Testis (tissue), 2 donors: Measurements from ENCODE around the gene APOBEC3A.

ENCODE experiments used
- CTCF ChIP-seq, 3 experiments: fragments of 450-650 bp in 2 of 3; fragments of 200-600 bp in 1 of 3; sonication (generic) in 1 of 3; IDR thresholded peaks; one replicate each; pipeline ENCODE4 v1.5.1; 2016 to 2019; ENCODE audit warnings: antibody characterized with exemption in 3 of 3, mild to moderate bottlenecking in 2 of 3, moderate library complexity in 1 of 3
- POLR2A ChIP-seq: fragments of 450-650 bp; IDR thresholded peaks from one replicate; pipeline ENCODE4 v1.6.1; 2017; ENCODE audit warnings: antibody characterized with exemption, mild to moderate bottlenecking, moderate library complexity

GRCh38 chr22:38989466-38989865, 32.1 kb downstream of the APOBEC3A start:
- no peak for TF ChIP-seq CTCF (IDR thresholded peaks at IDR 0.05)
- no peak for TF ChIP-seq POLR2A
